Upper lobe of left lung (tissue), 6 donors: ENCODE data around the gene PPM1J. TPM values are rescaled to one million over a fixed set of nuclear protein-coding genes. Genes with fewer than 3 reads are reported as not detected.

Experiments used
- ATAC-seq, 2 donors: fragments of 200-7000 bp; cut with Tn5 transposase; one replicate each; pipeline ENCODE4 v1.9.1; 2022; ENCODE audit warnings: mild to moderate bottlenecking in 2 of 2, moderate library complexity in 2 of 2; ENCODE audit not compliant: low FRiP score in 2 of 2
- DNase-seq, 2 donors: peaks; one replicate each; pipeline ENCODE4 v3.0.0-alpha.2; 2019 to 2020
- H3K27ac ChIP-seq, 4 donors: fragments of 200-600 bp; sonication (generic); one replicate each; pipeline ENCODE4 v1.5.1; 2016 to 2019
- H3K27me3 ChIP-seq, 4 donors: fragments of 200-600 bp; sonication (generic); one replicate each; pipeline ENCODE4 v1.5.1; 2017 to 2019
- H3K36me3 ChIP-seq, 4 donors: fragments of 200-600 bp; sonication (generic); one replicate each; pipeline ENCODE4 v1.5.1; 2016 to 2019
- H3K4me1 ChIP-seq, 4 donors: fragments of 200-600 bp; sonication (generic); one replicate each; pipeline ENCODE4 v1.5.1; 2018 to 2019
- H3K4me3 ChIP-seq, 4 donors: fragments of 200-600 bp; sonication (generic); one replicate each; pipeline ENCODE4 v1.5.1; 2017 to 2019; ENCODE audit warnings: mild to moderate bottlenecking in 2 of 4, moderate library complexity in 1 of 4
- H3K9me3 ChIP-seq, 4 donors: fragments of 200-600 bp; sonication (generic); one replicate each; pipeline ENCODE4 v1.5.1; 2018 to 2019
- EP300 ChIP-seq, 4 donors: sonication (generic); formaldehyde crosslinking; IDR thresholded peaks; one replicate each; pipeline ENCODE4 v1.5.1; 2017; ENCODE audit warnings: antibody characterized with exemption in 4 of 4, control low read depth in 2 of 4
- POLR2A ChIP-seq, 4 donors: fragments of 450-650 bp; IDR thresholded peaks; one replicate each; pipeline ENCODE4 v1.5.1; 2016 to 2017; ENCODE audit warnings: antibody characterized with exemption in 4 of 4, mild to moderate bottlenecking in 2 of 4
- POLR2AphosphoS5 ChIP-seq, 2 donors: sonication (generic); formaldehyde crosslinking; IDR thresholded peaks; one replicate each; pipeline ENCODE4 v1.5.1; 2017; ENCODE audit warnings: antibody characterized with exemption in 2 of 2
- WGBS, 2 donors: methylation state at CpG; one replicate each; pipeline ENCODE4 v1.1.5; 2017 to 2018; 5-methylcytosine and 5-hydroxymethylcytosine counted together
- total RNA-seq, 6 donors: library from RNA; depleted of rRNA in 4 of 6; stranded (reverse); fragments of >200 nt in 4 of 6; gene quantifications; one replicate each; pipeline versions ENCODE4 v1.1.0 to v1.2.1, GENCODE V29; 2016 to 2021
- TF ChIP-seq, protein P1 (sequence below), 6 experiments: fragments of 450-650 bp in 4 of 6; fragments of 200-600 bp in 2 of 6; sonication (generic) in 2 of 6; IDR thresholded peaks; one replicate each; pipeline ENCODE4 v1.5.1; 2016 to 2019; ENCODE audit warnings: antibody characterized with exemption in 6 of 6
- donor health status: DM: no; HTN: no; CAD: no; lungs with moderate emphysema.
- donor health status: DM: no; HTN: yes; CAD: no; lungs with severe emphysema.

PPM1J gene
- total RNA-seq, 6 donors from 2014 or later = 0.55 to 0.91 (median 0.74) TPM; not detected in 1

DNA sequence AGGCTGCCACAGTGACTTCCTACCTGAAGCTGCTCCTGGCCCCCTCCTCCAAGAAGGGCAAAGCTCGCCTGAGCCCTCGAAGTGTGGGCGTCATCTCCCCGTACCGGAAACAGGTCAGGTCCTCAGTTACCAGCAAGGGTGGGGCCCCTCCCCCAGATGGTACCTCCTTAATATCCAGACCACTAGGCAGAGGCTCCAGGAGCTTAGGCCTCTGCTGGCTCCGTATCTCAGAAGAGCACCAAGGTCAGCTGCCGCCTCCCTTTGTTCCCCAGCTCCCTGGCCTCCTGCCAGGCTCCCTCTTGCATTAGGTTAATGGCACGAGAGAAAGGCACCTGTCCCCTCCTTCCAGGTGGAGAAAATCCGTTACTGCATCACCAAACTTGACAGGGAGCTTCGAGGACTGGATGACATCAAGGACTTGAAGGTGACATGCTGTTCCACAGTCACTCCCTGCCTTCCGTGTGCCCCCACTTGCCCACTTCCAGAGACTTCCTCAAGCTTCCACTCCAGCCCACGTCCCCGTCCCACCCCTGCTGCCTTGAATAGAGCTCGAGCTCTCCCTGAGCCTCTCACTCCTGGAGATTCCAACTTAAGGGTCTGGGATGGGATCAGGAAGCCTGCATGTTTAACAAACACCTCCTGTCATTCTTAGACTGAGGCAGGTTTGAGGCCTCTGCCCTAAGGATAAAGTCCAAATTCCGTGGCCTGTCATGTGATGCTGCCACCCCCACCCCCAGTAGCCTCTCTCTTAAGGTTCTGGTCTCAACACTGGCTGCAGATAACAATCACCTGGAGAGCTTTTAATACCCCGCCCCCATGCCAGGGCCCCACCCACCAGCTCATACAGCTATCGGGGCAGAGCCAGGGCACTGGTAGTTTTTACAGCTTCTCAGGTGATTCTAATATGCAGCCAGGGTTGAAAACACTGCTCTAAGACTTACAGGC, 16.5 kb downstream of the PPM1J start:
- Histone ChIP-seq H3K36me3 (peaks cover 5 to 92% (median 43%) of the 10 kb centered on the region in 4 donors), H3K27ac (peak overlapping the region; percentile 73 to 99 (median 98)), H3K4me1 (peaks cover 39 to 54% (median 50%) of the 10 kb centered on the region in 4 donors), H3K4me3 (no peak overlapping the region), H3K9me3 (no peaks in the 10 kb centered on the region), H3K27me3 (no peaks in the 10 kb centered on the region)
- WGBS, 2 donors = 42 to 68% methylated on average over 12 to 16 of the region's 17 CpGs
- no peak for DNase-seq
- no peak for TF ChIP-seq POLR2AphosphoS5 (IDR thresholded peaks at IDR 0.05)
- TF ChIP-seq EP300 (IDR thresholded peaks at IDR 0.05) = no peak
- no peak for TF ChIP-seq POLR2A (IDR thresholded peaks at IDR 0.05)
- TF ChIP-seq, protein P1, sequence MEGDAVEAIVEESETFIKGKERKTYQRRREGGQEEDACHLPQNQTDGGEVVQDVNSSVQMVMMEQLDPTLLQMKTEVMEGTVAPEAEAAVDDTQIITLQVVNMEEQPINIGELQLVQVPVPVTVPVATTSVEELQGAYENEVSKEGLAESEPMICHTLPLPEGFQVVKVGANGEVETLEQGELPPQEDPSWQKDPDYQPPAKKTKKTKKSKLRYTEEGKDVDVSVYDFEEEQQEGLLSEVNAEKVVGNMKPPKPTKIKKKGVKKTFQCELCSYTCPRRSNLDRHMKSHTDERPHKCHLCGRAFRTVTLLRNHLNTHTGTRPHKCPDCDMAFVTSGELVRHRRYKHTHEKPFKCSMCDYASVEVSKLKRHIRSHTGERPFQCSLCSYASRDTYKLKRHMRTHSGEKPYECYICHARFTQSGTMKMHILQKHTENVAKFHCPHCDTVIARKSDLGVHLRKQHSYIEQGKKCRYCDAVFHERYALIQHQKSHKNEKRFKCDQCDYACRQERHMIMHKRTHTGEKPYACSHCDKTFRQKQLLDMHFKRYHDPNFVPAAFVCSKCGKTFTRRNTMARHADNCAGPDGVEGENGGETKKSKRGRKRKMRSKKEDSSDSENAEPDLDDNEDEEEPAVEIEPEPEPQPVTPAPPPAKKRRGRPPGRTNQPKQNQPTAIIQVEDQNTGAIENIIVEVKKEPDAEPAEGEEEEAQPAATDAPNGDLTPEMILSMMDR (IDR thresholded peaks at IDR 0.05) = no peak
- ATAC-seq = no peak

DNA sequence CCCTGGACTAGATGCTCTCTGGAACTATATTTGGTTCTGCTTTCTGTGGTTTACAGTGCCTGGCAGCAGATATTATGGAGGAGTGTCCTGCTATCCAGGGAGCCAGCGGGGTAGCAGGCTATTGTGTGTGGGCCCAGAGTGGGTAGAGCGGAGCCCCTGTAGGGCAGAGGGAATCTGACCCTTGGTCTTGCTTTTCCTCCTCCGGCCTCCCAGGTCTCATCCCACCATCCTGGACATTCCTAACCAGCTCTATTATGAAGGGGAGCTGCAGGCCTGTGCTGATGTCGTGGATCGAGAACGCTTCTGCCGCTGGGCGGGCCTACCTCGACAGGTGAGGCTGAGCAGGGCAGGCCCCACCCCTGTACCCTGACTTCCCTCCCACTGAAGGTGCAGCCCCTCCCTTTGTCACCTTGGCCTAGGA, 17.3 kb downstream of the PPM1J start:
- Histone ChIP-seq H3K4me3 (no peak overlapping the region), H3K27ac (peak overlapping the region; percentile 31 to 99 (median 98)), H3K36me3 (peaks cover 5 to 92% (median 45%) of the 10 kb centered on the region in 4 donors), H3K4me1 (peaks cover 39 to 45% (median 42%) of the 10 kb centered on the region in 4 donors), H3K27me3 (no peaks in the 10 kb centered on the region), H3K9me3 (no peaks in the 10 kb centered on the region)
- TF ChIP-seq POLR2AphosphoS5 (IDR thresholded peaks at IDR 0.05) = no peak
- TF ChIP-seq POLR2A (IDR thresholded peaks at IDR 0.05) = no peak
- no peak for DNase-seq
- no peak for ATAC-seq
- 95 to 98% methylated on average over 9 of the region's 9 CpGs for WGBS, 2 donors

DNA sequence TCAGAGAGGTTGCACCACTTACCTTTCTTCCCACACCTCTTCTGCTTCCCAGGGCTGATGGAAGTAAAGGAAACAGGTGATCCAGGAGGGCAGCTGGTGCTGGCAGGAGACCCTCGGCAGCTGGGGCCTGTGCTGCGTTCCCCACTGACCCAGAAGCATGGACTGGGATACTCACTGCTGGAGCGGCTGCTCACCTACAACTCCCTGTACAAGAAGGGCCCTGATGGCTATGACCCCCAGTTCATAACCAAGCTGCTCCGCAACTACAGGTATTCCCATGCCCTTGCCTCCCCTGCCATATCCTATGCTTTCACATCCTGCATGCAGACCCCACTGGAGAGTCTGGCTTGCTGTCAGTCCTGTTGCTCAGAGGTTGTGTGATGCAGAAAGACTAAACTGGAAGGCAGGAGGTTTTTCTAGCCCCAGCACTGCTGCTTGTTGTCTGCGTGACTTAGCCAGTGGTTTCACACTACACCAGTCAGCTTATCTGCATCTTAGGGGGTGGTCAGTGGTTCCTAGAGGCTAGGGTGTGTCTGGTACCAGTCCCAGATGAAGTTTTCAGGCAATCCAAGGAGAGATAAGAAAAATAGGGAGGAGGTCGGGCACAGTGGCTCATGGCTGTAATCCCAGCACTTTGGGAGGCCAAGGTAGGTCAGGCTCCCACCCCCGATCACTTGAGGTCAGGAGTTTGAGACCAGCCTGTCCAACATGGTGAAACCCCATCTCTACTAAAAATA, 18.4 kb downstream of the PPM1J start:
- H3K4me3 ChIP-seq = no peak overlapping the region
- H3K27me3 ChIP-seq = no peaks in the 10 kb centered on the region
- H3K36me3 ChIP-seq = peaks cover 5 to 92% (median 46%) of the 10 kb centered on the region in 4 donors
- no peak overlapping the region for H3K27ac ChIP-seq
- no peaks in the 10 kb centered on the region for H3K9me3 ChIP-seq
- DNase-seq (no peak), ATAC-seq (no peak)
- peaks cover 31 to 35% (median 34%) of the 10 kb centered on the region in 4 donors for H3K4me1 ChIP-seq
- 92 to 96% methylated on average over 7 of the region's 7 CpGs for WGBS, 2 donors
- TF ChIP-seq EP300 (IDR thresholded peaks at IDR 0.05) (no peak), POLR2AphosphoS5 (IDR thresholded peaks at IDR 0.05) (no peak), POLR2A (IDR thresholded peaks at IDR 0.05) (no peak)
- TF ChIP-seq, protein P1 (IDR thresholded peaks at IDR 0.05) = no peak

- TF ChIP-seq EP300 (IDR thresholded peaks at IDR 0.05) = no peak
- TF ChIP-seq, protein P1 (IDR thresholded peaks at IDR 0.05) = no peak
- no peak for TF ChIP-seq POLR2A (IDR thresholded peaks at IDR 0.05)
- no peak for TF ChIP-seq POLR2AphosphoS5 (IDR thresholded peaks at IDR 0.05)
- ATAC-seq = no peak
- H3K4me3 ChIP-seq = no peak overlapping the region
- H3K4me1 ChIP-seq = peaks cover 17 to 20% (median 19%) of the 10 kb centered on the region in 4 donors
- no peaks in the 10 kb centered on the region for H3K27me3 ChIP-seq
- WGBS, 2 donors = 96 to 97% methylated on average over 8 to 9 of the region's 9 CpGs
- DNase-seq = no peak
- peaks cover 5 to 98% (median 52%) of the 10 kb centered on the region in 4 donors for H3K36me3 ChIP-seq
- no peak overlapping the region for H3K27ac ChIP-seq
- no peaks in the 10 kb centered on the region for H3K9me3 ChIP-seq
These were observed 19.9 kb downstream of the PPM1J start for GRCh38 chr1:112695276-112695675.
